Fibroblast of mammary gland (primary cell): ENCODE data around the gene CR1.
"Not testable (repeated sequence)": the region's sequence is repeated elsewhere in the genome, so short reads cannot be mapped to it uniquely, and the experiment has no call there.

Experiments used
- DNase-seq: peaks from one replicate; pipeline ENCODE4 v3.0.0-alpha.2; 2010; ENCODE audit warnings: low read depth
- H3K4me3 ChIP-seq: 2 replicates; pipeline ENCODE4 v1.5.1; 2011; ENCODE audit warnings: low read depth, mild to moderate bottlenecking, low read length, moderate library complexity; ENCODE audit not compliant: control insufficient read depth
- TF ChIP-seq, protein P1 (sequence below): conservative IDR thresholded peaks from 2 replicates; pipeline ENCODE4 v1.5.1; 2011; ENCODE audit warnings: low read depth, low read length, inconsistent platforms; ENCODE audit not compliant: control insufficient read depth, insufficient read depth

The CR1 gene

DNA sequence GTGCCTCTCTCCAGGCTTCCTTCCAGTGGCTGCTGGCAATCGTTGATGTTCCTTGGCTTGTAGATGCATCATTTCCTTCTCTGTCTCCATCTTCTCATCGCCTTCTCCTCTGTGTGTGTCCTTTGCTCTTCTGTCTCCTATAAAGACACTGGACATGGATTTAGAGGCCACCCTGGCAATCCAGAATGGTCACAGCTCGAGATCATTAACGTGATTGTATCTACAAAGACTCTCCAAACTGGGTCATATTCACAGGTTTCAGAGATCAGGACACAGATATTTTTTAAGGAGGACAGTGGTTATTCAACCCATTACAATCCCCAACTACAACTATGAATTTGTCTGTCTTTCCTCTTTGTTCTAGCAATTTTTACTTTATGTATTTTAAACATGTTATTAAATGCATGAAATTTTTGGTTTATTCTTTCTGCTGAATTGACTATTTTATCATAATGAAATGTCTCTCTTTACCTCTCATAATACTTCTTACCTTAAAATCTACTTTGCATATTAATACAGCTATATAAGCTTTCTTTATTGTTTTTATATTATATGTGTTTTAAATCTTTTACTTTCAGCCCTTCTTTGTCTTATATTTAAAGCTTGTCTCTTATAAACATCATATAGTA lies 22.8 kb downstream of the CR1 start:
- DNase-seq, result no peak
- H3K4me3 ChIP-seq, result no peak overlapping the region
- TF ChIP-seq, protein P1, sequence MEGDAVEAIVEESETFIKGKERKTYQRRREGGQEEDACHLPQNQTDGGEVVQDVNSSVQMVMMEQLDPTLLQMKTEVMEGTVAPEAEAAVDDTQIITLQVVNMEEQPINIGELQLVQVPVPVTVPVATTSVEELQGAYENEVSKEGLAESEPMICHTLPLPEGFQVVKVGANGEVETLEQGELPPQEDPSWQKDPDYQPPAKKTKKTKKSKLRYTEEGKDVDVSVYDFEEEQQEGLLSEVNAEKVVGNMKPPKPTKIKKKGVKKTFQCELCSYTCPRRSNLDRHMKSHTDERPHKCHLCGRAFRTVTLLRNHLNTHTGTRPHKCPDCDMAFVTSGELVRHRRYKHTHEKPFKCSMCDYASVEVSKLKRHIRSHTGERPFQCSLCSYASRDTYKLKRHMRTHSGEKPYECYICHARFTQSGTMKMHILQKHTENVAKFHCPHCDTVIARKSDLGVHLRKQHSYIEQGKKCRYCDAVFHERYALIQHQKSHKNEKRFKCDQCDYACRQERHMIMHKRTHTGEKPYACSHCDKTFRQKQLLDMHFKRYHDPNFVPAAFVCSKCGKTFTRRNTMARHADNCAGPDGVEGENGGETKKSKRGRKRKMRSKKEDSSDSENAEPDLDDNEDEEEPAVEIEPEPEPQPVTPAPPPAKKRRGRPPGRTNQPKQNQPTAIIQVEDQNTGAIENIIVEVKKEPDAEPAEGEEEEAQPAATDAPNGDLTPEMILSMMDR, result no peak

DNA sequence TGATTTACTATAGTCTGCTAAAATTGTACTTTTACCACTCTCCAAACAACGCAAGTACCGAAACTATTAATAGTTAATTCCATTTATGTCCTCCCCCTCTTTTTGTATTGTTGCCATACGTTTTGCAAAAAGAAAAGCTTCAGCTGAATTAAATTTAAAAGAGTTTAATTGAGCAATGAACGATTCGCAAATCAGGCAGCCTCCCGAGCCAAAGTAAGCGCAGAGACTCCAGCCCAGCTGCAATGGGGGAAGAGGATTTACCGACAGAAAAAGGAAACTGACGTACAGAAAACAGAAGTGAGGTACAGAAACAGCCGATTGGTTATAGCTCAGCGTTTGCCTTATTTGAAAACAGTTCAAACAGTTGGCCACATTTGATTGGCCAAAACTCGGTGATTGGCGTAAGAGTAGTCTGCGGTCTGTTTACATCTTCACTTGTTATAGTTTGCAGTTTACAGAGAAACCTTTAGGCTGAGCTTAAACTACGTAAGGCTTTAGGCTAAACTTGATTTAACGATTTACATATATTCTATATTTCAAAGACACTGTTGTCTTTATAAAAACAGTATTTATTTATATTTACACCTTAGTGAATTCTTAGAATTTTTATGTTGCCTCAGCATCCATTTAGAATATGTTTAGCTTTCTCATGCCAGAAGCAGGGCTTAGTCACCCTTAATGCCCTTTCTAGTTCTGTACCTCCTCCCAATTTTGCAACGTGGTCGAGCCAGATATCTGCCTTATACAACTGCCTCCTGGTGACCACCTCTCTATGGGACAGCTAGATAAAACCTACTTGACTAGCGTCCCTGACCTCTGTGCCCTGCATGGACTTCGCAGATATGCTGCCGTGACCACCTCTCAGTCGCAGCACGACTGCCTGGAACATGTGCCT lies 23.8 kb downstream of the CR1 start:
- TF ChIP-seq, protein P1, result no peak
- peak overlapping the region; percentile 1 for H3K4me3 ChIP-seq
- DNase-seq, result peak; percentile 31

DNA sequence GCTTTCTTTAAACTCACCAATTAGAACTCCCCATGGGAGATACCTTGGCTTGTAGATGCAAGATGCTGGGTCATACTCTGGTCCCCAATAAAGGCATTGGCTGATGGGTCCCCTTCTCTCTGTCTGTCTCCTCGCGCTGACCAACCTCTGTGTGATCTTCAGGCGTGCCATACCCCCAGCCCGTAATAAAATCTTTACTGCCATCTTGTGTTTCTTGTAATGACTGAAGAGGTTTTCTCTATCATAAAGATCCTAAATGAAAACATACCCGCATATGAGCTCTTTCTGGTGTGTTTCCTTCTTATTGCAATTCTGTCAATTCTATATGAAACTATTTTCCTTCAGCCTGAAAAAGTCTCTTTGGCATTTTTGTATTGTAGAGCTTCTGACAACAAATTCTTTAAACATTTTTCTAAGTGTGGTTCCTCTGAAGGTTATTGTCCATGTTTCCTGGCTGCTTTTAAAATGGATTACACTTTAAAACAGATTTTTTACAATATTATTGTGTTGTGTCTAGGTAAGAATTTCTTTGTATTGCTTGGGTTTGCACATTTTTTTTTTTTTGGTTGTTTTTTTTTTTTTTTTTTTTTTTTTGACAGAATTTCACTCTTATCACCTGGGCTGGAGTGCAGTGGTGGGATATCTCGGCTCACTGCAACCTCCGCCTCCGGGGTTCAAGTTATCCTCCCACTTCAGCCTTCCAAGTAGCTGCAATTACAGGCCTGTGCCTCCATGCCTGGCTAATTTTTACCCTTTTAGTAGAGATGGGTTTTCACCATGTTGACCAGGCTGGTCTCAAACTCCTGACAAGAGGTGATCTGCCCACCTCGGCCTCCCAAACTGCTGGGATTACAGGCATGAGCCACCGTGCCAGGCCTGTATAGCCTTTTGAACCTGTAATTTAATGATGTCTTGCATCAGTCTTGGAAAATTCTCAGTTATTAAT lies 24.7 kb downstream of the CR1 start:
- not testable (repeated sequence) for DNase-seq, H3K4me3 ChIP-seq

DNA sequence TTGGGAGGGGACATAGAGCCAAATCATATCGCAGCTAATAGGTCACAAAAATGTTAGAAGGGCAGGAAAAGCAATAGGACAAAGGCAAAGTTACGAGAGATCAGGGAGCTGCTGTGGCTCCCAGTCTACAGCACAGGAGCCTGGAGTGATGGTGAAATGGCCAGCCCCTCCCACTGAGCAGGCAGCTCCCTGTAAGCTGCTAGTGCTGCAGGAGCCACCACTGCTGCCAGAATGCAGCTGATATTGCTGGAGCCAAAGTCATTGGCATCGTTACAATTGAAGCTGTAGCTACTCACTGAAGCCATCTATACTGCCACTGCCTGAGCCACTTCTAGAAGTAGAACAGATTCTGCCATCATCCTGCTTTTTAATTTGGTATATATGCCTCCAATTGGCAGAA lies 29.3 kb downstream of the CR1 start:
- not testable (repeated sequence) for DNase-seq, H3K4me3 ChIP-seq

DNA sequence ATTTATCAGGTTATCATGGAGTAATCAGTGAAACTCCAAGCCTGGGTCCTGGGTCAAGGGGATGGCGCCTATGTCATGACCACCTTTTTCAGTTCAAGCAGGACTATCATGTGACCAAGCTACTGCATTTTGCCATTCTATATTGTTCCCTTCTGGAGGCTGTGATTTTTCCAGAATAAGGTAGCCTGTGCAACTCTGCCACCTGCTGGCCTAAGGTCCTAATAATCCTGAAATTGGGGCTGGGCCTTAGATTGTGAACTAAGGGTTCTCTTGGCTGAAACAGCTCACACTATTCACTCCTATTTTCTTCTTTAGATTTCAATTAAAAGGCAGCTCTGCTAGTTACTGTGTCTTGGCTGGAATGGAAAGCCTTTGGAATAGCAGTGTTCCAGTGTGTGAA lies 32.4 kb downstream of the CR1 start:
- DNase-seq, H3K4me3 ChIP-seq: not testable (repeated sequence)

DNA sequence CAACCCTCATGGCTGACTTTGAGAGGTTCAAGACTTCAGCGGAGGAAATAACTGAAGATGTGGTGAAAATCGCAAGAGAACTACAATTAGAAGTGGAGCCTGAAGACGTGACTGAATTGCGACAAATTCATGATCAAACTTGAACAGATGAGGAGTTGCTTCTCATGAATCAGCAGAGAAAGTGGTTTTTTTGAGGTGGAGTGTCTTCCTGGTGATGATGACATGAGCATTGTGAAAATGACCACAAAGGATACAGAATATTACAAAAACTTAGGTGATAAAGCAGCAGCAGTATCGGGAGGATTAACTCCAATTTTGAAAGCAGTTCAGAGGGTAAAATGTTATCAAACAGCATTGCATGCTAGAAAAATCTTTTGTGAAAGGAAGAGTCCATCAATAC lies 40.3 kb downstream of the CR1 start:
- not testable (repeated sequence) for DNase-seq

DNA sequence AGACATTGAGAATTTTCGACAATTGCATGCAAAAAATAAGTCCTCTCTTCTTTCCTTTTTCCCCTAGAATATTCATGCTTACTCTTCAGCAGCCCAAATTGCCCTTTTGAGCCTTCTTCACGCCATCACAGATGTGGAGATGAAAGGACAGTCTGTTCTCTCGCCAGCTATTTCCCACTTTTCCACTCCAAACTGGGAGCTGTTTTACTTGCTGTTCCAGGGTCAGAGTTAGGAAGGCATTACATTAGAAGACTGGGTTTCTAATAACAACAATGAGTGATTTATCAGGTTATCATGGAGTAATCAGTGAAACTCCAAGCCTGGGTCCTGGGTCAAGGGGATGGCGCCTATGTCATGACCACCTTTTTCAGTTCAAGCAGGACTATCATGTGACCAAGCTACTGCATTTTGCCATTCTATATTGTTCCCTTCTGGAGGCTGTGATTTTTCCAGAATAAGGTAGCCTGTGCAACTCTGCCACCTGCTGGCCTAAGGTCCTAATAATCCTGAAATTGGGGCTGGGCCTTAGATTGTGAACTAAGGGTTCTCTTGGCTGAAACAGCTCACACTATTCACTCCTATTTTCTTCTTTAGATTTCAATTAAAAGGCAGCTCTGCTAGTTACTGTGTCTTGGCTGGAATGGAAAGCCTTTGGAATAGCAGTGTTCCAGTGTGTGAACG lies 50.9 kb downstream of the CR1 start:
- DNase-seq, H3K4me3 ChIP-seq: not testable (repeated sequence)

More for the DNA sequence above, 40.3 kb downstream of the CR1 start:
- not testable (repeated sequence) for H3K4me3 ChIP-seq

DNA sequence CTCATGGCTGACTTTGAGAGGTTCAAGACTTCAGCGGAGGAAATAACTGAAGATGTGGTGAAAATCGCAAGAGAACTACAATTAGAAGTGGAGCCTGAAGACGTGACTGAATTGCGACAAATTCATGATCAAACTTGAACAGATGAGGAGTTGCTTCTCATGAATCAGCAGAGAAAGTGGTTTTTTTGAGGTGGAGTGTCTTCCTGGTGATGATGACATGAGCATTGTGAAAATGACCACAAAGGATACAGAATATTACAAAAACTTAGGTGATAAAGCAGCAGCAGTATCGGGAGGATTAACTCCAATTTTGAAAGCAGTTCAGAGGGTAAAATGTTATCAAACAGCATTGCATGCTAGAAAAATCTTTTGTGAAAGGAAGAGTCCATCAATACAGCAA lies 58.9 kb downstream of the CR1 start:
- H3K4me3 ChIP-seq, DNase-seq: not testable (repeated sequence)

DNA sequence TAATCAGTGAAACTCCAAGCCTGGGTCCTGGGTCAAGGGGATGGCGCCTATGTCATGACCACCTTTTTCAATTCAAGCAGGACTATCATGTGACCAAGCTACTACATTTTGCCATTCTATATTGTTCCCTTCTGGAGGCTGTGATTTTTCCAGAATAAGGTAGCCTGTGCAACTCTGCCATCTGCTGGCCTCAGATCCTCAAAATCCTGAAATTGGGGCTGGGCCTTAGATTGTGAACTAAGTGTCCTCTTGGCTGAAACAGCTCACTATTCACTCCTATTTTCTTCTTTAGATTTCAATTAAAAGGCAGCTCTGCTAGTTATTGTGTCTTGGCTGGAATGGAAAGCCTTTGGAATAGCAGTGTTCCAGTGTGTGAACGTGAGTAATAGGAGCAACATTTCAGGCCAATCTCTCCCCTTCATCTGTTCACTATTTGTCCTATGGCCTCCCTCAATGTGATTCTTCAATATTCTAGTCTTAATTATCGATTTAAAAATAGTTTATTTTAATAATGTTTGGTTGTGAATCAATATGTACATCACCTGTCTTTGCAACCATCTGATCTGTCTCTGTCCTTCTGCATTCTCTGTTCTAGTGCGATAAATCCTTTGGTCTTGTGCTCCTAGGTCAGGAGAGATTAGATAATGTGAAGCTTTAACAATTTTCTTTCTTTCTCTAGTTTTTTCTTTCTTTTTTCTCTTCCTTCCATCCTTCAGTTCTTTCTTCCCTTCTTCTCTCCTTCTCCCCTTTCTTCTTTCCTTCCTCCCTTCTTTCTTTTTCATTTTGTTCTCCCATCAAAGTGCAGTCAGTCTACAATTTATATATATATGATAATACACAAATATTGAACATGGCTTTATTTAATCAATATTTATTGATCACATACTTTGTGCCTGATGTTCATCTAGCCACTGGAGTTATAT lies 69.8 kb downstream of the CR1 start:
- no peak overlapping the region for H3K4me3 ChIP-seq
- DNase-seq, result peak; percentile 12
- TF ChIP-seq, protein P1, result peak; percentile 47

DNA sequence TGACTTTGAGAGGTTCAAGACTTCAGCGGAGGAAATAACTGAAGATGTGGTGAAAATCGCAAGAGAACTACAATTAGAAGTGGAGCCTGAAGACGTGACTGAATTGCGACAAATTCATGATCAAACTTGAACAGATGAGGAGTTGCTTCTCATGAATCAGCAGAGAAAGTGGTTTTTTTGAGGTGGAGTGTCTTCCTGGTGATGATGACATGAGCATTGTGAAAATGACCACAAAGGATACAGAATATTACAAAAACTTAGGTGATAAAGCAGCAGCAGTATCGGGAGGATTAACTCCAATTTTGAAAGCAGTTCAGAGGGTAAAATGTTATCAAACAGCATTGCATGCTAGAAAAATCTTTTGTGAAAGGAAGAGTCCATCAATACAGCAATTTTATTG lies 76.0 kb downstream of the CR1 start:
- not testable (repeated sequence) for DNase-seq, H3K4me3 ChIP-seq

DNA sequence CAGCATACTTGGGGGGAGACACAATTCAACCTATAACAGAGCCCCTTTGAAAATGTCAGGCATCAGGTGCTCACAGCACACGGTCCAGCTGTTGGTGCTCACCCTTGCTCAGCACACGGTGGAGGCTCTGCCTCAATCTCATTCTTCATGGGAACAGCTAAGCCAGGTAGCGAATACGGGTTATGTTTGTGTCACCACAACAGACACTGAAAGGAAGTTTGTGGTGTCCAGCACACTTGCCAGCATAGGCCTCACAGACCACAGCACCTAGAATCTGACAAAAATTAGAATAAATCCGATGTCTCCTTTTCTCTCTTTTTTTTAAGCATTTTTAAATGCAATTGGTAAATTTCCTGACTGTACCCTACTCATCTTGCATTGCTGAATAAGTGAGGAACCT lies 77.1 kb downstream of the CR1 start:
- not testable (repeated sequence) for H3K4me3 ChIP-seq, DNase-seq

DNA sequence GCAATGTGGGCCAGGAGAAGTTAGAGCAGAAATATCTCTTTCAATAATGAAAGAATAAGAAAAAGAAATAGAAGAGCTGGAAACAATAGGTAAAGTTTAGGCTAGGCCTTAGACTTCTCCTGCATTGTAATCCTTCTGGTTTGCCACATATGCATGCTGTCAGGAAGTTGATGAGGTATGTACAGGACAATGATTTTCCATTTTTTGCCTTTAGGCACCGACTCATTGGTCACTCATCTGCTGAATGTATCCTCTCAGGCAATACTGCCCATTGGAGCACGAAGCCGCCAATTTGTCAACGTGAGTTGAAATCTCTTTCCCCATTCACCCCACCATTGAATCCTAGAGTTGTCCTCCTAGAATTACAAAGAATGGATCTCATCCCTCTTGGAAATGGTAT lies 79.4 kb downstream of the CR1 start:
- not testable (repeated sequence) for H3K4me3 ChIP-seq, DNase-seq
